IMR-90 (cell line): ENCODE measurements around the gene NAIF1.

Experiments used
- CEBPB ChIP-seq: IDR thresholded peaks from 2 replicates; pipeline ENCODE4 v1.6.1; 2012; ENCODE audit warnings: low read depth, low read length, improper control_type of control experiment
- CHD1 ChIP-seq: IDR thresholded peaks from 2 replicates; pipeline ENCODE4 v1.6.1; 2012; ENCODE audit warnings: low read depth, low read length, improper control_type of control experiment
- CTCF ChIP-seq: conservative IDR thresholded peaks from 2 replicates; pipeline ENCODE4 v1.5.1; 2012; ENCODE audit warnings: mild to moderate bottlenecking, low read depth, low read length, improper control_type of control experiment
- ELK1 ChIP-seq: fragments of 150-350 bp; IDR thresholded peaks from 2 replicates; pipeline ENCODE4 v1.6.1; 2016; ENCODE audit warnings: low read depth, mild to moderate bottlenecking, low read length, moderate library complexity, borderline replicate concordance
- FOS ChIP-seq: fragments of 150-350 bp; IDR thresholded peaks from 2 replicates; pipeline ENCODE4 v1.6.1; 2016; ENCODE audit warnings: low read depth, low read length
- MAFK ChIP-seq: IDR thresholded peaks from 2 replicates; pipeline ENCODE4 v1.6.1; 2012; ENCODE audit warnings: low read depth, low read length, improper control_type of control experiment
- MXI1 ChIP-seq: IDR thresholded peaks from 2 replicates; pipeline ENCODE4 v1.6.1; 2012; ENCODE audit warnings: low read depth, mild to moderate bottlenecking, low read length, moderate library complexity, borderline replicate concordance
- POLR2A ChIP-seq: IDR thresholded peaks from 2 replicates; pipeline ENCODE4 v1.6.1; 2012; ENCODE audit warnings: mild to moderate bottlenecking, low read depth, low read length
- RFX5 ChIP-seq: IDR thresholded peaks from 2 replicates; pipeline ENCODE4 v1.8.0; 2012; ENCODE audit warnings: low read depth, mild to moderate bottlenecking, low read length, moderate library complexity
- USF2 ChIP-seq: fragments of 150-350 bp; IDR thresholded peaks from 2 replicates; pipeline ENCODE4 v1.6.1; 2017; ENCODE audit warnings: mild to moderate bottlenecking, antibody characterized with exemption, low read length, low read depth

GRCh38 chr9:128081056-128081455 is 13.9 kb upstream of the NAIF1 start:
- TF ChIP-seq CTCF = no peak
- TF ChIP-seq FOS = peak; percentile 52; the same call in 1 of the 2 replicates
- TF ChIP-seq MAFK = peak; percentile 95
- no peak for TF ChIP-seq POLR2A
- TF ChIP-seq CEBPB = peak; percentile 85
- TF ChIP-seq ELK1 = no peak
- no peak for TF ChIP-seq USF2
- no peak for TF ChIP-seq RFX5
- no peak for TF ChIP-seq CHD1
- TF ChIP-seq MXI1 = no peak
